ELF-1 (cell line): ENCODE measurements around the gene RILPL1.
"Not testable (repeated sequence)": the region's sequence is repeated elsewhere in the genome, so short reads cannot be mapped to it uniquely, and the experiment has no call there.

Experiments
- DNase-seq: peaks from one replicate; pipeline ENCODE4 v3.0.0-alpha.2; 2016; ENCODE audit warnings: low read depth, low spot score

The RILPL1 gene, protein sequence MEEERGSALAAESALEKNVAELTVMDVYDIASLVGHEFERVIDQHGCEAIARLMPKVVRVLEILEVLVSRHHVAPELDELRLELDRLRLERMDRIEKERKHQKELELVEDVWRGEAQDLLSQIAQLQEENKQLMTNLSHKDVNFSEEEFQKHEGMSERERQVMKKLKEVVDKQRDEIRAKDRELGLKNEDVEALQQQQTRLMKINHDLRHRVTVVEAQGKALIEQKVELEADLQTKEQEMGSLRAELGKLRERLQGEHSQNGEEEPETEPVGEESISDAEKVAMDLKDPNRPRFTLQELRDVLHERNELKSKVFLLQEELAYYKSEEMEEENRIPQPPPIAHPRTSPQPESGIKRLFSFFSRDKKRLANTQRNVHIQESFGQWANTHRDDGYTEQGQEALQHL

DNA sequence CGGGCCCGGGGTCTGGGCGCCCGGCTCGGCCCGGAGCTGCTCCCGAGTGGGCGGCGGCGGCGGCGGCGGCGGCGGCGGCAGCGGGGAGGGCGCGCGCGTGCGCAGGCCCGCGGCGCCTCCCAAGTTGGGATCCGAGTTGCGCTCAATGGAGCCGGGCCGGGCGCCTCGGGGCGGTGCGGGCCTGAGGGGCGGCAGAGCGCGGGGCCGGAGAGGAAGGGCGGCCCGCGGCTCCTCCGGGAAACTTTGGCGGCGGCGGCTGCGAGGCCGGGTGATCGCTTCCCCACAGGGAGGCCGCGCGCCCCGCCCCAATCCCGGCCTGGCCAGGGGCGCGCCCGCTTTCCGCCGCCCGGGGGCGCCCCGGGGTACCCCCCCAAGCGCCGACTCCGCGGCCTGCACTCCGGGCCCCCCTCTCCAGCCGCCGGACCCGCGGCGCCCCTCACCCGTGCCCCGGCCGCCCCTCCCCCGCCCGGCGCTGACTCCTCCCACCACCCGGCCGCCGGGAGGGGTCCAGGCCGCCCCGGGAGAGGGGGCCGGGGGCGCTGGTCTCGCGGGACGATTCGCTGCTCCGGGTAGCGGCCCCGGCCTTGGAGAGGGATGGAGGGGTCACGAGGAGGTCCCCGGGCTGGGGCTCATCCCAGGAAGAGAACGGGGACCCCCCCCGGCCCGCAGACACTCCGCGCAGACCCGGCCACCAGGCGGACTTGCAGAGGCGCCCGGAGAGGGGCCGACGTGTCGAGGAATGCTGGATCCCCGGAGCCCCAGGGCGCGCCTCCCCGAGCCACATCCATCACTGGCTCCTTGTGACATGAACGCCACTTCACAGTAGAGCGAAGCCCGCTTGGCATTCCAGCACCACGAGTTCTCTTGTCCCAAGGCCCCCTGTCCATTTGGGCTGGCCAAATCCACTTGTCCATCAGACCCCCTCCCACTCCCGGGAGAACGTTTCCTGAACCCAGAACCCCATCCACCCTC is at the start of gene RILPL1:
Gene RILPL1, minus strand, starts transcription at position 48 of the 972 bp plus-strand sequence. CDS start 237 bp downstream, outside the sequence.
- peak; percentile 92 for DNase-seq

DNA sequence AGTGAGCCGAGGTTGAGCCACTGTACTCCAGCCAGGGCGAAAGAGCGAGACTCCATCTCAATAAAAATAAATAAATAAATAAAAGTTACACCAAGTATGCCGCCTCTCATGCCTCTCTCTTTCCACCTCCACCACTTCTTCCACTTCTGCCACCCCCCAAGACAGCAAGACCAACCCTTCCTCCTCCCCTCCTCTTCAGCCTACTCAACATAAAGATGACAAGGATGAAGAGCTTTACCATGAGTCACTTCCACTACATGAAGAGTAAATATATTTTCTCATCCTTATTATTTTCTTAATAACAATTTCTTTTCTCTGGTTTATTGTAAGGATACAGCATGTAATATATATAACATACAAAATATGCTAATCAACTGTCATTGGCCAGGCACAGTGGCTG is 47.3 kb upstream of the RILPL1 start:
- DNase-seq = no peak

DNA sequence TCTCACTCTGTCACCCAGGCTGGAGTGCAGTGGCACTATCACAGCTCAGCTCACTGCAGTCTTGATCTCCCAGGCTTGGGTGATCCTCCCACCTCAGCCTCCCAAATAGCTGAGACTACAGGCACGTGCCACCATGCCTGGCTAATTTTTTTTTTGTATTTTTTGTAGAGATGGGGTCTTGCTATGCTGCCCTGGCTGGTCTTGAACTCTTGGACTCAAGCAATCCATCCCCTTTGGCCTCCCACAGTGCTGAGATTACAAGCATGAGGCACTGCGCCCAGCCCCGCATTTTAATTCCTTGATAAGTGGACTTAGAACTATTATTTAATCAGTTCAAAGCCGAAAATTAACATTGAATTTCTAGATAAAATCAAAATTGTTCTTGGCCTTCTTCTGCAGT is 45.3 kb upstream of the RILPL1 start:
- not testable (repeated sequence) for DNase-seq

DNA sequence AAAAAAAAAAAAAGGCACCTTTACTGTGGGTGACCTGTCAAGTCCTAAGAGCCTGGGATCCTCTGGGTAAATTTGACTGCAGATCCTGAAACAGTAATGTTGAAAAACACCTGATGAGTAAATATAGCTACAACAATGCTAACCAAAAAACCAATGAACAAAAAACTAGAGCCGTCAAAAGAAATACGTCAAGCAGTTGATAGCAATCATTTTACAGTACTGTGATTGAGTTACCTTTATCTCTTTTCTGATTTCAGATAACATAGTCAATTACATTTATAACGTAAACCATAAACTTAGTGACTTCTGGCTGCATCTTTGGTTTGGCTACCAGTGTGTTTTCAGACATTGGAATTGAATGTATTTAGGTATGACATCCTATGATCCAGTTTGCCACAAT is 44.7 kb upstream of the RILPL1 start:
- no peak for DNase-seq

DNA sequence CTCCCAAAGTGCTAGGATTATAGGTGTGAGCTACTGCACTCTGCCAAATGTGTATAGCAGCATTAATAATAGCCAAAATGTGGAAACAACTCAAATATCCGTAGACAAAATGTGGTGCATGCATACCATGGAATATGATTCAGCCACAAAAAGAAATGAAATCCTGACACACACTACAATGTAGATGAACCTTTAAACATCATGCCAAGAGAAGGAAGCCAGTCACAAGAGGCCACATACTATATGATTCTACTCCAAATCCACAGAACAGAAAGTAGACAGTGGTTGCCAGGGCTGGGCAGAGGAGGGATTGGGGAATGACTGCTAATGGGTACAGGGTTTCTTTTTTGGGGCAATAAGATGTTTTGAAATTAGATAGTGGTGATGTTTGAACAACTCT is 43.1 kb upstream of the RILPL1 start:
- DNase-seq = no peak

DNA sequence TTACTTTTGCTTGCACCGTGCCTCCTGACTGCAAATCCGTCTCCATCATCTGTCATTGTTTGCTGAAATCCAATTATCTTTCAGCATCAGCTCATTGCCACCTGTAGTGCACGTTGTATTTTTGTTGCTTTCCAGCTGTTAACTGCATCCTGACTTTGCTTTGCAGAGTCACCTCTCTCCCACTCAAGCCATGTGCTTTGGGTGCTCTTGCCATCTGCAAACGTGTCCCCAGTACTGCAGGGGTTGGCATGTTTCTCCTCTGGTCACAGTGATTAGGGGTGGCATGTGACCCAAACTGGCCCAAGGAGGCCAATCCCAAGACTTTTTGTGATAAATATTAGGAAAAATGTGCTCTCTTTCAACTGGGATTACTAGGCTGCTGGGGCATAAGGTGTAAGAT is 40.4 kb upstream of the RILPL1 start:
- no peak for DNase-seq

DNA sequence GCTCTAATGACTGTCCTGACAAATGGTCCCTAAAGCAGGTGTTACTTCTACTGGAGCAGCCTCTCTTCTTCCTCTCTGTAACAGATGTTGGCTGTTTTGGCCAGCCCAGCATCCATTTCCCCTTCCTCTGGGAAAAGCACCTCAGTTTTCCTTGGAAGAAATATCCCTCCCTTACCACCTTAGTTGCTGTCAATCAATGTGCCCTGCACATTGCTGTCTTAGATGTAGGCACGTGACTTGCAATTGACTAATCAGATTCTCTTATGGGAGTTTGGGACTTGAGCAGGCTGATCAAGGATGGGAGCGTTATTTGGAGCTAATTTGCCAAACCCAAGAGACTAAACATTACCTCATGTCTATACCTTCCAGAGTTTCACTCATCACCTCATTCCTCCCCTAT is 38.9 kb upstream of the RILPL1 start:
- DNase-seq = no peak

DNA sequence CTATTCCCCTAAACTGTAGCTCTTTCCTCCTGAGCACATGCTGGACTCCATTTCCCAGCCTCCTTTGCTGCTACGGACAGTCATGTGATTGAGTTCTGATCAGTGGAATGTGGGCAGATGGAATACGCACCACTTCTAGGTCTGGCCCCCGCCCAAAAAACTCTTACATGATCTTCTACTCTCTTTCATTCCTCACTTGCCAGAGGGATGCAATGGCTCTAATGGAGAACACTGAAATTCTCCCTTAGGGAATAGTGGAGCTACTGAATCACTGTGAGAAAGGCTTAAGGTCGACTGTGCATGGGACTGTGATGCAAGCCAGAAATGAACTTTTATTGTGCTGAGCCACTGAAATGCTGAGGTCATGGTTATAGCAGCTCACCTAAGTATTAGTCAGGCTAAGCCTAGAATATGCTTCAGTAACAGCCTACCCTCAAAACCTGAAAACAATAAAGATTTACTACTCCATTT is 37.9 kb upstream of the RILPL1 start:
- DNase-seq = peak; percentile 33

DNA sequence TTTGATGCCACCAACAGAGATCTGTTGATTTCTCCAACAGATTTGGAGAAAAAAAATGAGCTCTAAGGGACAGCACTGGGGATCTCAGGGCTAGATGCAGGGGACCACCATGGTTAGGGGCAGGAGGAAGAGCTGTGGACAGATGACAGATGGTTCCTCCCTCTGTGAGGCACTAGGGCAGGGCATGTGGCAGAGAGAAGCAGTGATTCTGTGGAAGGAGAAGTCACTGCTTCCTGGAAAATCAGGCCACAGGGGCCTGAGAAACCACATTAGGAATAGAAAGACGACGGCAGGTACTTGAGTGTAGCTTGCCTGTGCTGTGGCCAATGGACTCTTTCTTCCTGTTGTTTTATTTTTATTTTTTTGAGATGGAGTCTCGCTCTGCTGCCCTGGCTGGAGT is 25.9 kb upstream of the RILPL1 start:
- no peak for DNase-seq

DNA sequence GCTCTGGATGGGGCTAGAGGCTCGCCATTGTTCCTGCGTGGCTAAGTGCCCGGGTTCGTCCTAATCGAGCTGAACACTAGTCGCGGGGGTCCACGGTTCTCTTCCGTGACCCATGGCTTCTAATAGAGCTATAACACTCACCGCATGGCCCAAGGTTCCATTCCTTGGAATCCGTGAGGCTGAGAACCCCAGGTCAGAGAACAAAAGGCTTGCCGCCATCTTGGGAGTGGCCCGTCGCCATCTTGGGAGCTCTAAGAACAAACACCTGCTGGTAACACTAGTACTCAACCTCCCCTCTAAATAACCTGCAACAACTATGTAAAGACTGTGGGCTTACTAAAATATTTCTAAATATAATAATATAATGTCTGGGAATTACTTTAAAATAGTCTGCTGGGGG is 25.0 kb upstream of the RILPL1 start:
- DNase-seq = not testable (repeated sequence)

DNA sequence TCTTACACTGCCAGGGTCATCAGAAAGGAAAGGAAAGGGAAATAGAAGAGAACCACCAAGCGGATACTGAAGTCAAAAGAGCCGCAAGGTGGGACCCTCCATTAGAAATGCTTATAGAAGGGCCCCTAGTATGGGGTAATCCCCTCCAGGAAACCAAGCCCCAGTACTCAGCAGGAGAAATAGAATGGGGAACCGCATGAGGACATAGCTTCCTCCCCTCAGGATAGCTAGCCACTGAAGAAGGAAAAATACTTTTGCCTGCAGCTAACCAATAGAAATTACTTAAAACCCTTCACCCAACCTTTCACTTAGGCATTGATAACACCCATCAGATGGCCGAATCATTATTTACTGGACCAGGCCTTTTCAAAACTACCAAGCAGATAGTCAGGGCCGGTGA is 21.3 kb upstream of the RILPL1 start:
- DNase-seq = not testable (repeated sequence)

DNA sequence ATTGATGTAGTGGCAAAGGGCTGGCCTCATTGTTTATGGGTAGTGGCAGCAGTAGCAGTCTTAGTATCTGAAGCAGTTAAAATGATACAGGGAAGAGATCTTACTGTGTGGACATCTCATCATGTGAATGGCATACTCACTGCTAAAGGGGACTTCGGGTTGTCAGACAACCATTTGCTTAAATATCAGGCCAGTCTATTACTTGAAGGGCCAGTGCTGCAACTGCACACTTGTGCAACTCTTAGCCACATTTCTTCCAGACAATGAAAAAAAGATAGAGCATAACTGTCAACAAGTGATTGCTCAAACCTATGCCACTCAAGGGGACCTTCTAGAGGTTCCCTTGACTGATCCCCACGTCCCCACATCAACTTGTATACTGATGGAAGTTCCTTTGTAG is 20.6 kb upstream of the RILPL1 start:
- DNase-seq = not testable (repeated sequence)

DNA sequence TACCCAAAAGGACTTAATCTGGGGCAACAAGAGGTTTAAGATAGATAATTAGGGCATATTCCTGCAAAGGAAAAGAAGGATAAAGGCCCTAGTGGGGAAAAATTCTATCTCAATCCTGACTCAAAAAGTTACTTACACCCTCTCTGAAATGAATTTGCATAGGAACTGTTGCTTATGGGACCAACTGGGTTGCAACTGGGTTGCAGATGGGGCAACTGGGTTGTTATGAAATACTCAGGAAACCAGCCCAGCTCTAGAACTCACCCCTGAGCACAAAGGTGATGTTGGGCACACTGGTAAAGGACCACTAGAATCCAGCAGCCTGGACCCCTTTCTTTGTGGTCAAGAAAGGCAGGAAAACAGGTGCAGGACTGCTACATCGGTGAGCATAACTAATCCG is 17.2 kb upstream of the RILPL1 start:
- DNase-seq = no peak

DNA sequence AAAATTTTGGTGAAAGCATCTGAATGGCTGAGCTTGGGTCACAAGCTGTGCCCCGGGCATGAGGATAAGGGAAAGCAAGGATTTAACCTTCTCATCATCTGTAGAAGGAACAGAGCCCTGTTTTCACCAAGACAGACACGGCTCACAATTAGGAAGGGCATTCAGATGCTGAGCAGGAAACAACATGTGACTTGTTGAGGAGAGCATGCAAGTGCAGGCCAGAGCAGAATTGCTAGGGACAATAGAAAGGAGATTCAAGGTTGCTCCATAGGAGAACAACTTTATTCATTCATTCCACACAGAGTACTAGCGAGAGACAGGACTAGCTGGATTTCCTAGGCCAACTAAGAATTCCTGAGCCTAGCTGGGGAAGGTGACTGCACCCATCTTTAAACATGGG is 14.6 kb upstream of the RILPL1 start:
- DNase-seq = no peak

DNA sequence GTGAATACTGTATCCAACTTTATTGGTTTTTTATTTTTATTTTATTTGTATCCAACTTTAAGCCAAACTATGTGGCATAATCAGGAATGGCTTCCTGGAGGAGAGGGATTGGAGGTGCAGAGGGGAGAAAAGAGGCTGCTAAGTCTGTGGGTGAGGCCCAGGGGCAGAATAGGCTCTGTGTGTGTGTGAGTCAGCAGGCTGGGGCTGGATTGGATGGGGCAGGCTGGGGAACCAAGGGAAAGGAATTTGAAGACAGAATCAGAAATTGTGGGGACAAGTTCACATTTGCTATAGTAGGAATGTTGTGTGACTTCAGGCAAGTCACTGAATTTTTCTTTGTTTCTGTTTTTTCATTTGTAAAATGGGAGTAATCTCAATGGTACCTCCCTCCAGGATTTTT is 12.8 kb upstream of the RILPL1 start:
- peak; percentile 6 for DNase-seq

DNA sequence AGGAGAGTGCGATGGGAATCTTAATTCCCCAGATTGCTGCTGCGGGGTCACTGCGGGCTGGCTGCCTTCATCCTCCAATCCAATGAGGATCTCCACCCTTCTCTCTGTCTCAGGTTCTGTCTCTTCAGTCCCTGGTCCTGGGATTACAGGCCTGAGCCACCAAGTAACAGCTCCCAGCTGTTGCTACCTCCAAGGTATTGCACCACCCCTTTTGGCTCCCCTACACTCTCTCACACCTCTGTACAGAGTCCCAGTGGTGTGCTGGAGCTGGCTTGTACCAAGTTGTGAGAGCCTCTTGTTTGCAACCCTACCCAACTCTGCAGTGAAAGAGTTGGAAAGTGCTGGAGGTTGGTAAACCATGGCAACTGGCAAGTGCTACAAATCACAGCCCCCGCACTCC is 10.0 kb upstream of the RILPL1 start:
- DNase-seq = no peak

DNA sequence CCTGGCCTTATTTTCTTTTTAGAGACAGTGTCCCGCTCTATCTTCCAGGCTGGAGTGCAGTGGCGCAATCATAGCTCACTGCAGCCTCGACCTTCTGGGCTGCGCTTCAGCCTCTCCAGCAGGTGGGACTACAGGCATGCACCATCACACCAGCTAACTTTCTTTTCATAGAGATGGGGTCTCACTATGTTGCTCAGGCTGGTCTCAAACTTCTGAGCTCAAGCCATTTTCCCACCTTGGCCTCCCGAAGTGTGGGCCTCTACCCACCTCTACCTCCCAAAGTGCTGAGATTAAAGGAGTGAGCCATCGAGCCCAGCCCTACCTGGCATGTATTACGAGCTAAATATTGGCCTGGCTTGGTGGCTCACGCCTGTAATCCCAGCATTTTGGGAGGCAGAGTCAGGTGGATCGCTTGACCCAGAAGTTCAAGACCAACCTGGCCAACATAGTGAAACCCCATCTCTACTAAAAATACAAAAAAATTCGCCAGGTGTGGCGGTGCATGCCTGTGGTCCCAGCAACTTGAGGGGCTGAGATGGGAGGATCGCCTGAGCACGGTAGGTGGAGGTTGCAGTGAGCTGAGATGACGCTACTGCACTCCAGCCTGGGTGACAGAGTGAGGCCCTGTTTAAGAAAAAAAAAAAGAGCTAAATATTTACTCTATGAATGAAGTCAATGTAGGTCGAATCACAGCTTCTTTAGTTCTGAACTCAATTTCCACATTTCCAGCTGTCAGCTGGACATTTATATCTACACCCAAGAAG is 7.6 kb upstream of the RILPL1 start:
- DNase-seq = peak; percentile 19

DNA sequence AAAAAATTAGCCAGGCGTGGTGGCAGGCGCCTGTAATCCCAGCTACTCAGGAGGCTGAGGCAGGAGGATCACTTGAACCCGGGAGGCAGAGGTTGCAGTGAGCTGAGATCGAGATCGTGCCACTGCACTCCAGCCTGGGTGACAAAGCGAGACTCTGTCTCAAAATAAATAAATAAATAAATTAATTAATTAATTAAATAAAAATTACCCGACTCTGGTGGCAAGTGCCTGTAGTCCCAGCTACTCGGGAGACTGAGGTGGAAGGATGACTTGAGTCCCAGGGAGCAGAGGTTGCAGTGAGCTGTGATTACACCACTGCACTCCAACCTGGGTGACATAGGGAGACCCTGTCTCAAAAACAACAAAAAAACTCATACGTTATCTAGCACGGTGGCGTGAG is 2.4 kb upstream of the RILPL1 start:
- DNase-seq = not testable (repeated sequence)

DNA sequence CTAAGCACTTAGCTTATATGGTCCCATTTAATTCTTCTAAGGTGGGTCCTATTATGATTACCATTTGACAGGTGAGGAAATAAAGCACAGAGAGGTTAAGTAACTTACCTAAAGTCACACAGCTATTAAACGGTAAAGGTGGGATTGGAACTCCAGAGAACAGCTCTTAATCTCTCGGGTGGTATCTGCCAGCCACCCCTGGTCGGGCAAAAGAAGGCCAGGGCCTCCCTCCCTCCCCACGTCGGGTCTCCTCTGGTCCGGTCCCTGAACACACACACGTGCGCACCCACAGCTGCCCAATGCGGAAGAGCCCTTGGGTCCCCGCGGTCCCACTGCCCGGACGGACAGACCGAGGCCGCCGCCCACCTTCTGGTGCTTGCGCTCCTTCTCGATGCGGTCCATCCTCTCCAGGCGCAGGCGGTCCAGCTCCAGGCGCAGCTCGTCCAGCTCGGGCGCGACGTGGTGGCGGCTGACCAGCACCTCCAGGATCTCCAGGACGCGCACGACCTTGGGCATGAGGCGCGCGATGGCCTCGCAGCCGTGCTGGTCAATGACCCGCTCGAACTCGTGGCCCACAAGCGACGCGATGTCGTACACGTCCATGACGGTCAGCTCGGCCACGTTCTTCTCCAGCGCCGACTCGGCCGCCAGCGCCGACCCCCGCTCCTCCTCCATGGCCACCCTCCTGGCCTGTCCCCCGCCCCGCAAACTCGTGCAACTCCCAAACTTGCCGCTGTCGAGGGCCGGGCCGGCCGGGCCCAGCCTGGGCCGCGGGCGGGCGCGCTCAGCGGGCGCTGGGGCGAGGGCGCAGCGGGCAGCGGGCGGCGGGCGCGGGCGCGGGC is 490 bp downstream of the RILPL1 start:
- peak; percentile 55 for DNase-seq

DNA sequence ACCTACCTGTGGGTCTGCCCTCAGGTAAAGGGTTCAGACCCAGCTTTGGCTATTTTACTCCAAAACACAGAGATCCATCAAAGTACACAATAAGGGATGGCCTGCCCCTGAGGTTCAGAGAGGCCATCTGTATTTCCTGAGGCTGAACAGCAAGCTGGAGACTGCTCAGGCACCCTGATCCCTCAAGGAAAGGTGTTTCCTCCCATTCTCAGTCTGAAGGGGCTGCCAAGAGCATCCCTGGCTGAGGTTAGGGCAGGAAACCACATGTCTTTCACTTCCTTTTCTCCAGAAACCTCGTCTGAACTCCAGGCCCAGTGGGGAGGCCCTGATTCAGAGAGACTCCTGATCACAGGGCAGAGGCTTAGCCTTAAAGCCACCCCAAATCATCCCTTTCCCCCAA is 1.5 kb downstream of the RILPL1 start:
- no peak for DNase-seq

DNA sequence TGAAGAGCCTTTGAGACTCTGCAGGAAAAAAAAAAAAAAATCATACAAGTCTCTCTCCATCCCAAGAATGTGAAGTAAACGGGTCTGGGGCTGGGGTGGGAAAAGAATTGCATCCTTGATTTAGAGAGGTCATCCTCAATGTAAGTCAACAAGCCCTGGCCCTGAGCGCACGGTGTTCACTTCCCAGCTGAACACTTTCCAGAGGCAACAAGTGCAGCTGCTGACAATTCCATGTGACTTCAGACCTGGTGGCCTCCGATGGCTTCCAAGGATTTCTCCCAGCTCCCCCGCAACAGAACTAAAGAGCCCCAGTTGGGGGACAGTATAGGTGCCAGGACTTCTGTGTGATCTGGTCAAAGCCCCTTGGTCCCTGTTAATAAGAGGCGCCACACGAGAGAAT is 2.4 kb downstream of the RILPL1 start:
- DNase-seq = no peak
